ENCODE results near the gene IL27RA.

- TF ChIP-seq RAD21 (IDR thresholded peaks at IDR 0.05; ENCODE audit: low read length) (no peak), POLR2A (IDR thresholded peaks at IDR 0.05; ENCODE audit: low read depth, low read length) (peak; percentile 52), CTCF (conservative IDR thresholded peaks at IDR 0.05; ENCODE audit: low read depth, low read length) (no peak), USF2 (IDR thresholded peaks at IDR 0.05; ENCODE audit: low read depth, low read length) (peak; percentile 58; the same call in 1 of the 2 replicates), SMC3 (IDR thresholded peaks at IDR 0.05; ENCODE audit: low read depth, low read length) (no peak), RCOR1 (IDR thresholded peaks at IDR 0.05; ENCODE audit: insufficient replicate concordance, low read length) (no peak), MXI1 (IDR thresholded peaks at IDR 0.05; ENCODE audit: borderline replicate concordance, low read depth, low read length) (peak; percentile 99), CHD1 (IDR thresholded peaks at IDR 0.05; ENCODE audit: low read depth, low read length) (no peak)
Measured at GRCh38 chr19:14006085-14006765, 25.3 kb upstream of the IL27RA start, which contains the start of gene RFX1.

Measured in IMR-90 (cell line).